Measurements from ENCODE around the gene ZMIZ2.

Gene ZMIZ2

DNA sequence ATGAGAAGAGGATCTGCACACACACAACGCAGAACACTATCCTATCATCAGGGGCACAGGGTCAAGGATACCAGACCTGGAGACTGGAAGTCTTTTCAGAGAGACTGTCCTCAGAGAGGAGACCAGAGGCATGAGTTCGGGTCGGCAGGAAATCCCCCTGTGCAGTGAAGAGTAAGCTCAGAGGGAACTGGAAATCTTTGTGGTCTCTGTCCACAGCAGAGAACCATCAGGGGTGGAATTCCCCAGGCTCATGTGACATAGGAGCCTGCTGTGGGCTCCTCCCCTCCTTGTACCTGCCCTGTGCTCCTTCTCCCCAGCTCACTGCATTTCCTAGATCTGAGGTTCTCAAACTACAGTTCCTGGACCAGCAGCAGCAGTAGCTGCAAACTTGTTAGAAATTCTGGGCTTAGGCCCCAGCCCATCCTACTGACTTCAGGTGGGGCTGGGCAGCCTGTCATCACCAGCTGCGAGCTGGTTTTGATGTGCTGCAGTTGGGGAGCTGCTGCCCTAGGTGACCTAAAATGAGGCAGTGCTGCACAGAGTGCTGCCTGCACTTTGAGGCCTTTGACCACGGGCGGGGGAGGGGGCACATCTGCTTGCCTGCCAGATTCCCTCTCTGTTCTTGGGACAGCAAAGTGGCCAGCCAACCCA, 2.4 kb downstream of the ZMIZ2 start:
- TF ChIP-seq CTCF (IDR thresholded peaks at IDR 0.05; ENCODE audit: control insufficient read depth, insufficient read depth, low read depth, low read length, missing control alignments), result no peak
- H3K4me3 ChIP-seq (ENCODE audit: control insufficient read depth, low read depth, low read length), result no peak overlapping the region
- no peak for DNase-seq (ENCODE audit: low read depth)

DNA sequence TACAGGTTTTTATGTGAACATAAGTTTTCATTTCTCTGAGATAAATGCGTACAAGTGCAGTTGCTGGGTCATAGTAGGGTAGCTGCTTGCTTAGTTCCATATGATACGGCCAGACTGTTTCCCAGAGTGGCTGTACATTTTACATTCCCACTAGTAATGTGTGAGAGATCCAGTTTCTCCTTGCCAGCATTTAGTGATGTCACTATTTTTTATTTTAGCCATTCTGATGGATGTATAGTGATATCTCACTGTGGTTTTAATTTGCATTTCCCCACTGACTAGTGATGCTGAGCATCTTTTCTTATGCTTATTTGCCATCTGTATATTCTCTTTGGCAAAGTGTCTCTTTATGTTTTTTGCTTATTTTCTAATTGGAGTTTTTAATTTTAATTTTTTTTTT, 4.2 kb downstream of the ZMIZ2 start:
- no peak overlapping the region for H3K4me3 ChIP-seq (ENCODE audit: control insufficient read depth, low read depth, low read length)
- no peak for DNase-seq (ENCODE audit: low read depth)
- TF ChIP-seq CTCF (IDR thresholded peaks at IDR 0.05; ENCODE audit: control insufficient read depth, insufficient read depth, low read depth, low read length, missing control alignments), result no peak

DNA sequence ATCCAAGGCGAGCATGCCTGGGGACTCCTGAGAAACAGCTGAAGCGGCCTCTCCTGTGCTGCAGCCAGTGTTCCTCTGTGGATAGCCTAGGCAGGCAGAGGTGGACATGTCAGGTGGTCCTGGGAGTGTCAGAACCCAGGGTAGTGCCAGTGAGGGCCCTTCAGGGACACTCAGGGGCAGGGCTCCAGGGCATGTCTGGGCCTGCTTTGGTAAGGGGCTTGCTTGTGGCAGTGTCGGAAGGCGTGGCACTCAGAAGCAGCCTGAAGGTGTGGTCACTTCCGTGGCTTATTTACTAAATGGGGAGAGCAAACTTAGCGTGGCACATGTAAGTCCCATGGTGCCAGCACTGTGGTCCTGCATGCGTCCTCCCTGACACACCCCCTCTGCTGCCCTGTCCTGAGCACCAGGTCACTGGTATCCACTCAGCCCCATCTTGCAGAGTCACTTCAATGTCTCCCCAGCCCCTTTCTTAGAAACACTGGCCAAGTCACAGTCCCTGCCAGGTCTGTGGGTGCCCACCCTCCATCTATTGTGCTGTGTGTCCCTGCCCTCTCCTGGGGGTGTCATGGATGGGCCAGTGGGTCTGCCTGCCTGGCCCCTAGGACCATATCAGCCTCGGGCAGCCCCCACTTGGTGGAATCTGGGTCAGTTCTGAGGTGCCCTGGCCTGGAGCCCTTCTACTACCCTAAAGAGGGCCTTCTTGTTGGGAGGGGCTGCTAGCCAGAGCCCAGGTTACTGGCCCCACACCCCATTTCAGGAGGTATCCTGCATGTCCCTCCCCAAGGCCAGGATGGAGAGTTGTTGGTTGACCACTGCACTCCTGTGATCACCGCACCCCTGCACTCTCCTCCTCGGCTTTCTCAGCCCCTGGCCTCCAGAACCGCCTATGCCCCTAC, 6.4 kb downstream of the ZMIZ2 start:
- no peak for TF ChIP-seq CTCF (IDR thresholded peaks at IDR 0.05; ENCODE audit: control insufficient read depth, insufficient read depth, low read depth, low read length, missing control alignments)
- DNase-seq (ENCODE audit: low read depth), result no peak

DNA sequence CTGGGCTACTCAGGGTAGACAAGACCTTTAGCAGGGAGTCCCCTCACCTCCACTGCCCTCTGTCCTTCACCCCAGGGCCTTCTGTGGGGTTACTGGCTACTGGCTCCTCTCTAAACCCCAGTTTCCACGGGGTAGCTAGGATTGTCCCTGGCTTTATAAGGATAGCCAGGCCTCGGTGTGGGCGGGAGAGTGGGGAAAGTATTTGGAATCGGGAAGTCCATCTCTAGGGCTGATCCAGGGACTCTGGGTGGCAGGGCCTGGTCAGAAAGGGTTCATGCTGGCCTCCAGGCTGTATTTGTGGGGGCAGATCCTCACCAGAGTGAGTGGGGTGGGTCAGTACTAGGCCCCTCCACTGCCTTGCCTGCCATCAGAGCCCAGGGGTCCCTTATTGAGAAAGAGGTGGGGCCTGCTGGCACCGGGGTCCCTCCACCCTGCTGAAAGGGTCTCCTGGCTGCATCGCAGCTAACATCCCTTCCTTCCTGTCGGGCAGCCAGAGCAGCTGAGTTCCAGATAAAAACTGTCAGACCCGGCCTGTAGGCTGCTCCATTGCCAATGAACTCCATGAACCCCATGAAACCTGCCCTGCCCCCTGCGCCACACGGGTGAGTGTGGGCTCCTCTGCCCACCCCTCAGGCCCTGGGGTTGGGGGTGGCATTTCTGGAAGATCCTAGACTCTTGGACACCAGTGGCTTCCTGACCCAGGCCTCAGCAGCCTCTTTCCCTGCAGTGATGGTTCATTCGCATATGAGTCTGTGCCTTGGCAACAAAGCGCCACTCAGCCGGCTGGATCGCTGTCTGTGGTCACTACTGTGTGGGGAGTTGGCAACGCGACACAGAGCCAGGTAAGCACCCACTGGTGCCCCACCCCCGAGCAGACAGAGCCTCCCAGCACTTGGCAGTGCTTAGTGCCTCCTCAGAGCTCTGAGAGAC, 7.3 kb downstream of the ZMIZ2 start:
- no peak overlapping the region for H3K4me3 ChIP-seq (ENCODE audit: control insufficient read depth, low read depth, low read length)
- DNase-seq (ENCODE audit: low read depth), result no peak
- TF ChIP-seq CTCF (IDR thresholded peaks at IDR 0.05; ENCODE audit: control insufficient read depth, insufficient read depth, low read depth, low read length, missing control alignments), result no peak

More for the DNA sequence above, 6.4 kb downstream of the ZMIZ2 start:
- no peak overlapping the region for H3K4me3 ChIP-seq (ENCODE audit: control insufficient read depth, low read depth, low read length)

- no peak for DNase-seq (ENCODE audit: low read depth)
- no peak for TF ChIP-seq CTCF (IDR thresholded peaks at IDR 0.05; ENCODE audit: control insufficient read depth, insufficient read depth, low read depth, low read length, missing control alignments)
- H3K4me3 ChIP-seq (ENCODE audit: control insufficient read depth, low read depth, low read length), result no peak overlapping the region
These were observed 8.3 kb downstream of the ZMIZ2 start for GRCh38 chr7:44756904-44757303.

- no peak overlapping the region for H3K4me3 ChIP-seq (ENCODE audit: control insufficient read depth, low read depth, low read length)
- no peak for DNase-seq (ENCODE audit: low read depth)
- no peak for TF ChIP-seq CTCF (IDR thresholded peaks at IDR 0.05; ENCODE audit: control insufficient read depth, insufficient read depth, low read depth, low read length, missing control alignments)
These were observed 8.7 kb downstream of the ZMIZ2 start for GRCh38 chr7:44757311-44757710.
